Gastrocnemius medialis (tissue), 4 donors: ENCODE results near the gene CCR9.

Source experiments
- POLR2A ChIP-seq, 2 donors: fragments of 450-650 bp; IDR thresholded peaks; one replicate each; pipeline ENCODE4 v1.6.1; 2017; ENCODE audit warnings: antibody characterized with exemption in 2 of 2, mild to moderate bottlenecking in 2 of 2, moderate library complexity in 2 of 2
- TF ChIP-seq, protein P1 (sequence below), 5 experiments: fragments of 450-650 bp in 3 of 5; fragments of 200-600 bp in 2 of 5; sonication (generic) in 2 of 5; IDR thresholded peaks in 4 of 5; conservative IDR thresholded peaks in 1 of 5; 1 replicate in 4 of 5; 2 replicates in 1 of 5; pipeline ENCODE4 v1.5.1; 2016 to 2019; ENCODE audit warnings: antibody characterized with exemption in 5 of 5, mild to moderate bottlenecking in 3 of 5, moderate library complexity in 3 of 5

DNA sequence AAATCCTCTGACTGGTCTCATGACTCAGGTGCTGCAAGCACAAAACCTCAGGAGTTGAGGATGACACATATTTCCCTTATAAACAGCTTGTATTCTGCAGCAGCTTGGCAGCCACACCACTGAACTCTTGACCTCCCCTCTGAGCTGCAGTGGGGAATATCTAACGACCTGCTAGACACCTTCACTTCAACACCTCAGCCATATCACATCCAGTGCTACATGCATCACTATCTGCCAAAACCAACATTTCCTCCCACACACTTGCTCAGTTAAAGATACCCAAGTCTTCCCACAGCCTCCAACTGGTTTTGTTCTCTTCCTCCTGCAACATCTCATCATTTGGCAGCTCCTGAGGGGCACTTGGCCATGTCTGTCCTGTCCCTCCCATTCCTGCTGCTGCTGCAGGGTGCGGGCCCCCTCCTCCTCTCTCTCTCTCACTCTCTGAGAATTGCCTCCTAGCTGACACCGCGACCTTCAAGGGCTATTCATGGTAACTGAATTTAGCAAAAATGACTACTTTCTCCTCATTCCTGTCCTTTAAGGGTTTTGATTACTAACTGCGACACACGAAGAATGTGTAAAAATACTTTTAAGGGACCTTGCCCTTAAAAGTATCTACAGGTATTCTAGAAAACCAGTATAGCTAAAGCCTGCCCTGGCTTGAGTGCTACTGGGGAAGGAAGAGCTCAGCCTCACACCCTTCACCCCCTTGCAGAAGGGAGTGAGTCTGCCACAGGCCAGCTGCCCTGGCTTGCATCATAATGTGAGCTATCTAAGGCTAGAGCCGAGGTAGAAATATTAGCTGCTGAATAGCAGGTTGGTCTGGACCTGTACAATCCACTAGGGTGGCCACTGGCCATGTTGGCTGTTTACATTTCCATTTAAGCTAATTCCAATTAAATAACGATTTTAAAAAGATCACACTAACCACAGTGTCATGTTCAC, 5.0 kb upstream of the CCR9 start:
- no peak for TF ChIP-seq POLR2A (IDR thresholded peaks at IDR 0.05)
- TF ChIP-seq, protein P1, sequence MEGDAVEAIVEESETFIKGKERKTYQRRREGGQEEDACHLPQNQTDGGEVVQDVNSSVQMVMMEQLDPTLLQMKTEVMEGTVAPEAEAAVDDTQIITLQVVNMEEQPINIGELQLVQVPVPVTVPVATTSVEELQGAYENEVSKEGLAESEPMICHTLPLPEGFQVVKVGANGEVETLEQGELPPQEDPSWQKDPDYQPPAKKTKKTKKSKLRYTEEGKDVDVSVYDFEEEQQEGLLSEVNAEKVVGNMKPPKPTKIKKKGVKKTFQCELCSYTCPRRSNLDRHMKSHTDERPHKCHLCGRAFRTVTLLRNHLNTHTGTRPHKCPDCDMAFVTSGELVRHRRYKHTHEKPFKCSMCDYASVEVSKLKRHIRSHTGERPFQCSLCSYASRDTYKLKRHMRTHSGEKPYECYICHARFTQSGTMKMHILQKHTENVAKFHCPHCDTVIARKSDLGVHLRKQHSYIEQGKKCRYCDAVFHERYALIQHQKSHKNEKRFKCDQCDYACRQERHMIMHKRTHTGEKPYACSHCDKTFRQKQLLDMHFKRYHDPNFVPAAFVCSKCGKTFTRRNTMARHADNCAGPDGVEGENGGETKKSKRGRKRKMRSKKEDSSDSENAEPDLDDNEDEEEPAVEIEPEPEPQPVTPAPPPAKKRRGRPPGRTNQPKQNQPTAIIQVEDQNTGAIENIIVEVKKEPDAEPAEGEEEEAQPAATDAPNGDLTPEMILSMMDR (IDR thresholded peaks at IDR 0.05 in 4 of 5, conservative IDR thresholded peaks at IDR 0.05 in 1 of 5), result no peak
